ENCODE results near the gene GALNT18.

The GALNT18 gene

GRCh38 chr11:11395126-11395525 is 226.7 kb downstream of the GALNT18 start:
- H3K4me3 ChIP-seq (ENCODE audit: low read depth, low read length), result no peak overlapping the region
- DNase-seq (ENCODE audit: low read depth), result no peak
- no peak for TF ChIP-seq CTCF (conservative IDR thresholded peaks at IDR 0.05; ENCODE audit: low read depth, low read length)

- no peak for DNase-seq (ENCODE audit: low read depth)
- no peak for TF ChIP-seq CTCF (conservative IDR thresholded peaks at IDR 0.05; ENCODE audit: low read depth, low read length)
Observed at GRCh38 chr11:11394241-11394640, 227.6 kb downstream of the GALNT18 start.

GRCh38 chr11:11391796-11392463 is 229.9 kb downstream of the GALNT18 start:
- TF ChIP-seq CTCF (conservative IDR thresholded peaks at IDR 0.05; ENCODE audit: low read depth, low read length), result no peak
- no peak overlapping the region for H3K4me3 ChIP-seq (ENCODE audit: low read depth, low read length)
- peak; percentile 59 for DNase-seq (ENCODE audit: low read depth)

More at GRCh38 chr11:11394241-11394640, 227.6 kb downstream of the GALNT18 start:
- H3K4me3 ChIP-seq (ENCODE audit: low read depth, low read length), result no peak overlapping the region

GRCh38 chr11:11391169-11391568 is 230.6 kb downstream of the GALNT18 start:
- H3K4me3 ChIP-seq (ENCODE audit: low read depth, low read length), result no peak overlapping the region
- no peak for TF ChIP-seq CTCF (conservative IDR thresholded peaks at IDR 0.05; ENCODE audit: low read depth, low read length)
- DNase-seq (ENCODE audit: low read depth), result no peak

GRCh38 chr11:11390068-11390771 is 231.6 kb downstream of the GALNT18 start:
- DNase-seq (ENCODE audit: low read depth), result no peak
- H3K4me3 ChIP-seq (ENCODE audit: low read depth, low read length), result no peak overlapping the region
- no peak for TF ChIP-seq CTCF (conservative IDR thresholded peaks at IDR 0.05; ENCODE audit: low read depth, low read length)

GRCh38 chr11:11389238-11389637 is 232.6 kb downstream of the GALNT18 start:
- TF ChIP-seq CTCF (conservative IDR thresholded peaks at IDR 0.05; ENCODE audit: low read depth, low read length), result no peak
- DNase-seq (ENCODE audit: low read depth), result no peak
- no peak overlapping the region for H3K4me3 ChIP-seq (ENCODE audit: low read depth, low read length)
